Measurements from ENCODE around the gene C1QTNF5.

Gene C1QTNF5

DNA sequence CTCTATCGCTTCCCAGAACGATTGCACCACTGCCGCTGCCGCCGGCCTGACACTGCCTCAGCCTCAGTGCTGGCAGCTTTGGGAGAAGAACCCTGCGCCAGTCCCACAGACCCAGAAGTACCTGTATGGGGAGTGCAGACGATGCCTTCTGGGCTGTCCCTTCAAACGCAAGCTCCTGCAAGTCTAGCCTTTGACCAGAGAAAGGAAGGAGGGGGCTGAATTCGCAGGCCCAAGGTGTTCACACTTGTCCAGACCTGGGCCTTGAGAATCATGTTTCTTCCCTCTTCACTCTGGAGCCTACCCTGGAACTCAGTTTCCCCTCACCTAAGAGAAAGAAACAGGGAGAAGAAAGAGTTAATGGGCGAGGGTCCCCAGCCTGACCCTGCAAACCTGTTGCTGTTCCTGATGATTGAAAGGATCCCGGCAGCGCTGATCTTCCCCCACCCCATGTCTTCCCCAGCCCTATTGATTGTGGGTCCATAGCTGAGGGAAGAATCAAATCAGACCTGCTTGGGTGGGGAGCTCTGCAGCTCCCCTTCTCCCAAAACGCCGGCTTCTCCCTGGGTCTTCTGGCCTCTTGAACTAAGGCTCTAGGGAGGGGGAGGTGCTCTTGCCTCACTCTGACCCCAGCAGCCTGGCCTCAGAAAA lies 23.0 kb downstream of the C1QTNF5 start:
- Histone ChIP-seq H3K36me3 (ENCODE audit: control insufficient read depth in 2 of 2, insufficient read depth in 2 of 2, low read length in 2 of 2) (no peaks in the 10 kb centered on the region), H3K9me3 (ENCODE audit: control insufficient read depth in 2 of 2, low read length in 2 of 2) (no peaks in the 10 kb centered on the region), H3K27ac (ENCODE audit: low read depth in 2 of 2, low read length in 2 of 2) (peak overlapping the region; percentile 70 to 83), H3K4me1 (ENCODE audit: control insufficient read depth in 2 of 2, insufficient read depth in 2 of 2, low read length in 2 of 2) (peaks cover 19 to 44% of the 10 kb centered on the region in 2 donors), H3K9ac (ENCODE audit: low read depth in 1 of 2, low read length in 2 of 2) (no peak overlapping the region), H3K4me3 (ENCODE audit: low read length in 2 of 2) (peak overlapping the region in 1 of 2 donors; percentile 13), H3K27me3 (ENCODE audit: control insufficient read depth in 2 of 2, insufficient read depth in 2 of 2, low read length in 2 of 2) (peaks cover 18 to 46% of the 10 kb centered on the region in 2 donors)

DNA sequence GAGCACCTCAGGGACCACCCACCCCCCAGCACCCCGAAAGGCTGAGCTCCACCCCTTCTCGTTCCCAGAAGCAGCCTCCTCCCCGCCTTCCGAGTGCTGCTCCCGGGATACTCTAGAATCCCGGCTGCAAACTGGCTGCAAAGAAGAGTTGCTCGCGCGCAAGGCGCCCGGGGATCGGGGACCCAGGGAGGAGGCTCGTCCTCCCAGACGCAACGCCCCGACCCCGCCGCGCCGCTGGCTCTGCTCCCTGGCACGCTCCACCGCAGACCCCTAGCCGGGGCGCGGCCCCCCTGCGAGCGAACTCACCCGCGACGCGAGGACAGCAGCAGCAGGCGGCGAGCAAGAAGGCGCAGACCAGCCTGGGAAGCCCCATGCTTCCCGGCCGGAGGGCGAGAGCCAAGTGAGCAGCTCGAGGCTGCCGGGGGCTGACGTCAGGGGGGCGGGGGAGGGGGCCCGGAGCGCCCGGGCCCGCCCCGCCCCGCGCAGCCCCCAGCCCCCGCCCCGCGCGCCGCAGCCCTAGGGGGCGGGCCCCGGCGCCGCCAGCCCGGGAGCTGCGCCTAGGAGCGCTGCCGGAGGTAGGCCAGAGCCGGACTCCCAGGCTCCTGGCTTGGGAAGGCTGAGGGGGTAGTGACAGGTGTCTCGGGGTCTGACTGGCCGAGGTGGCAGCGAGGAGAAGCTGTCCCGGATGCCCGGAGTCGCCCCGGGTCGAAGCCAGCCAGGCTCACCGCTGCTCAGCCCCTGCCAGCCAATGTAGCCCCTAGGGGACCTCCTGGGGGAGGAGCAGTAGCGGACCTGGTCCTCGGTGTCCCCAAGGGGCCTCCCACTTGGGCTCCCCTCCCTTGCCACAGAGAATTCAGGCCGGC lies 23.7 kb downstream of the C1QTNF5 start, which contains the start of gene MCAM:
TSS of gene MCAM (minus strand) at position 402 of the 863 bp plus-strand sequence. CDS start at position 373, 29 bp downstream.
- Histone ChIP-seq H3K36me3 (ENCODE audit: control insufficient read depth in 2 of 2, insufficient read depth in 2 of 2, low read length in 2 of 2) (no peaks in the 10 kb centered on the region), H3K27me3 (ENCODE audit: control insufficient read depth in 2 of 2, insufficient read depth in 2 of 2, low read length in 2 of 2) (peaks cover 18 to 46% of the 10 kb centered on the region in 2 donors), H3K4me3 (ENCODE audit: low read length in 2 of 2) (peak within 1 kb of the TSS; percentile 66 to 69), H3K9ac (ENCODE audit: low read depth in 1 of 2, low read length in 2 of 2) (peak within 1 kb of the TSS; percentile 59 to 65), H3K9me3 (ENCODE audit: control insufficient read depth in 2 of 2, low read length in 2 of 2) (no peaks in the 10 kb centered on the region), H3K4me1 (ENCODE audit: control insufficient read depth in 2 of 2, insufficient read depth in 2 of 2, low read length in 2 of 2) (peaks cover 19 to 44% of the 10 kb centered on the region in 2 donors), H3K27ac (ENCODE audit: low read depth in 2 of 2, low read length in 2 of 2) (peak within 1 kb of the TSS; percentile 70 to 83)

GRCh38 chr11:119316016-119316728 lies 24.5 kb downstream of the C1QTNF5 start:
- no peaks in the 10 kb centered on the region for H3K9me3 ChIP-seq (ENCODE audit: control insufficient read depth in 2 of 2, low read length in 2 of 2)
- H3K27ac ChIP-seq (ENCODE audit: low read depth in 2 of 2, low read length in 2 of 2) = peak overlapping the region; percentile 63 to 68
- peak overlapping the region; percentile 59 to 65 for H3K9ac ChIP-seq (ENCODE audit: low read depth in 1 of 2, low read length in 2 of 2)
- H3K4me1 ChIP-seq (ENCODE audit: control insufficient read depth in 2 of 2, insufficient read depth in 2 of 2, low read length in 2 of 2) = peaks cover 13 to 39% of the 10 kb centered on the region in 2 donors
- H3K4me3 ChIP-seq (ENCODE audit: low read length in 2 of 2) = peak overlapping the region; percentile 66 to 69
- no peaks in the 10 kb centered on the region for H3K36me3 ChIP-seq (ENCODE audit: control insufficient read depth in 2 of 2, insufficient read depth in 2 of 2, low read length in 2 of 2)
- H3K27me3 ChIP-seq (ENCODE audit: control insufficient read depth in 2 of 2, insufficient read depth in 2 of 2, low read length in 2 of 2) = peaks cover 18 to 42% of the 10 kb centered on the region in 2 donors

DNA sequence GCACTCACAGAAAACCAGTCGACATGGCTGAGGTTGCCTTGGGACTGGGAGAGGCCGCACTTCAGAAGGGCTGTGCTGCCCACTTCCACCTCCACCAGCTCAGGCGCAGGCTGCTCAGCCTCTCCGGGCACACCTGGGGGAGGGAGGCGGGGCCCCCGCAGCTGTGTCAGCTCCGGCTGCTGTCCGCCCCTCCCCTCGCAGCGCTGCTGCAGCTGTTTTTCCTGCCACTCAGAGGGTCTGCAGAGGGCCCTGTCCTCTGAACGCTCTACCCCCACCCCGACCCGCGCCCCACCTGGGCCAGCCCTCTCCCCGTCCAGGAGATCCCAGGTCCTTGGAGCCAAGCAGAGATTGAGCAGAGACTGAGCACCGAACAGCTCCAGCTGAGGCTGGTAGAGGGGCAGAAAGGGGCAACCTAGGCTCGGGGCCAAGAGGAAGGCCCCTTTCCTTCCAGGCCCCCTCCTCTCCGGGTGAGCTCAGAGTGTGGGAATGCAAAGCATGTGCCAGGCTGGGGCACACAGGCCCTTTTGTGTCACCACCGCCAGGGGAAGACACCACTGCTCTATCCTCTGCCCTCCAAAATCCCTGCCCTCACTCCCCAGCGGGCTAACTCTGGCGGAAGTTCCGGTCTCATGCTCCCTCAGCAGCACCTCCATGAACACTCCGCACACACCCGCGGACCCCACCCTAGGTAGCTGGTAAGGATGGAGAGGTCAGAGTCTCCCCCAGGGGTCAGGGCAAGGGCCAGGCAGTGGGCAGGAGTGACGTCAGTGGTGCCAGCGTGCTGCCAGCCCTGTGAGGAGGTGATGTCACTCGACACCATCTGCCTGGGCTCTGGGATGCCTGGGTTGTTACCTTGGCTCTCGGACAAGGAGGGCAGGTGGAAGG lies 25.3 kb downstream of the C1QTNF5 start:
- Histone ChIP-seq H3K27ac (ENCODE audit: low read depth in 2 of 2, low read length in 2 of 2) (peak overlapping the region; percentile 63 to 68), H3K9ac (ENCODE audit: low read depth in 1 of 2, low read length in 2 of 2) (peak overlapping the region; percentile 59 to 65), H3K4me3 (ENCODE audit: low read length in 2 of 2) (peak overlapping the region; percentile 66 to 69), H3K27me3 (ENCODE audit: control insufficient read depth in 2 of 2, insufficient read depth in 2 of 2, low read length in 2 of 2) (peaks cover 18 to 38% of the 10 kb centered on the region in 2 donors), H3K36me3 (ENCODE audit: control insufficient read depth in 2 of 2, insufficient read depth in 2 of 2, low read length in 2 of 2) (no peaks in the 10 kb centered on the region), H3K9me3 (ENCODE audit: control insufficient read depth in 2 of 2, low read length in 2 of 2) (no peaks in the 10 kb centered on the region), H3K4me1 (ENCODE audit: control insufficient read depth in 2 of 2, insufficient read depth in 2 of 2, low read length in 2 of 2) (peaks cover 10 to 32% of the 10 kb centered on the region in 2 donors)

- peaks cover 10 to 32% of the 10 kb centered on the region in 2 donors for H3K4me1 ChIP-seq (ENCODE audit: control insufficient read depth in 2 of 2, insufficient read depth in 2 of 2, low read length in 2 of 2)
- H3K27ac ChIP-seq (ENCODE audit: low read depth in 2 of 2, low read length in 2 of 2) = peak overlapping the region in 1 of 2 donors; percentile 68
- no peak overlapping the region for H3K4me3 ChIP-seq (ENCODE audit: low read length in 2 of 2)
- peak overlapping the region in 1 of 2 donors; percentile 27 for H3K9ac ChIP-seq (ENCODE audit: low read depth in 1 of 2, low read length in 2 of 2)
- H3K27me3 ChIP-seq (ENCODE audit: control insufficient read depth in 2 of 2, insufficient read depth in 2 of 2, low read length in 2 of 2) = peaks cover 18 to 37% of the 10 kb centered on the region in 2 donors
- H3K36me3 ChIP-seq (ENCODE audit: control insufficient read depth in 2 of 2, insufficient read depth in 2 of 2, low read length in 2 of 2) = no peaks in the 10 kb centered on the region
- H3K9me3 ChIP-seq (ENCODE audit: control insufficient read depth in 2 of 2, low read length in 2 of 2) = no peaks in the 10 kb centered on the region
Measured at GRCh38 chr11:119314726-119315125, 26.0 kb downstream of the C1QTNF5 start.

DNA sequence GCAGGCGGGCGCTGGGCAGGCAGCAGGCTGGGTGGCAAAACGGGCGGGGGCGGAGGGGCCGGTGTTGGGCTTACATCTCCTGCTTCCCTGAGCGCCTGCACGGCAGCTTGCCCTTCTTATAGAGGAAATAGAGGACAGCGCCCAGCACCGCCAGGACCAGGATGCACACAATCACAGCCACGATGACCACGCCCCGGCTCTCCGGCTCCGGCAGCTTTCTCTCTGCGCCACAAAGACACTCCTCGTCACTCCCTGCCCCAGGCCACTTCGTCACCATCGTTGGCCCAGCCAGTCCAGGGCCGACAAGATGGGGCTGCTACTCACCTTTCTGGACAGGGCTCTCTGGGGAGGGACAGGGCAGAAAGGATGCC lies 30.0 kb downstream of the C1QTNF5 start:
- Histone ChIP-seq H3K9ac (ENCODE audit: low read depth in 1 of 2, low read length in 2 of 2) (no peak overlapping the region), H3K4me3 (ENCODE audit: low read length in 2 of 2) (no peak overlapping the region), H3K27ac (ENCODE audit: low read depth in 2 of 2, low read length in 2 of 2) (no peak overlapping the region), H3K27me3 (ENCODE audit: control insufficient read depth in 2 of 2, insufficient read depth in 2 of 2, low read length in 2 of 2) (peaks cover 4 to 11% of the 10 kb centered on the region in 2 donors), H3K9me3 (ENCODE audit: control insufficient read depth in 2 of 2, low read length in 2 of 2) (no peaks in the 10 kb centered on the region), H3K4me1 (ENCODE audit: control insufficient read depth in 2 of 2, insufficient read depth in 2 of 2, low read length in 2 of 2) (peaks cover 4 to 8% of the 10 kb centered on the region in 2 donors), H3K36me3 (ENCODE audit: control insufficient read depth in 2 of 2, insufficient read depth in 2 of 2, low read length in 2 of 2) (peaks cover 0 to 6% of the 10 kb centered on the region in 2 donors)

GRCh38 chr11:119309953-119310681 lies 30.6 kb downstream of the C1QTNF5 start:
- H3K9me3 ChIP-seq (ENCODE audit: control insufficient read depth in 2 of 2, low read length in 2 of 2) = no peaks in the 10 kb centered on the region
- H3K9ac ChIP-seq (ENCODE audit: low read depth in 1 of 2, low read length in 2 of 2) = no peak overlapping the region
- H3K27me3 ChIP-seq (ENCODE audit: control insufficient read depth in 2 of 2, insufficient read depth in 2 of 2, low read length in 2 of 2) = peaks cover 3 to 6% of the 10 kb centered on the region in 2 donors
- peaks cover 0 to 6% of the 10 kb centered on the region in 2 donors for H3K36me3 ChIP-seq (ENCODE audit: control insufficient read depth in 2 of 2, insufficient read depth in 2 of 2, low read length in 2 of 2)
- no peak overlapping the region for H3K4me3 ChIP-seq (ENCODE audit: low read length in 2 of 2)
- peaks cover 0 to 3% of the 10 kb centered on the region in 2 donors for H3K4me1 ChIP-seq (ENCODE audit: control insufficient read depth in 2 of 2, insufficient read depth in 2 of 2, low read length in 2 of 2)
- no peak overlapping the region for H3K27ac ChIP-seq (ENCODE audit: low read depth in 2 of 2, low read length in 2 of 2)

GRCh38 chr11:119309411-119309810 lies 31.3 kb downstream of the C1QTNF5 start:
- H3K9me3 ChIP-seq (ENCODE audit: control insufficient read depth in 2 of 2, low read length in 2 of 2) = no peaks in the 10 kb centered on the region
- H3K4me1 ChIP-seq (ENCODE audit: control insufficient read depth in 2 of 2, insufficient read depth in 2 of 2, low read length in 2 of 2) = no peaks in the 10 kb centered on the region
- no peak overlapping the region for H3K4me3 ChIP-seq (ENCODE audit: low read length in 2 of 2)
- no peak overlapping the region for H3K27ac ChIP-seq (ENCODE audit: low read depth in 2 of 2, low read length in 2 of 2)
- no peaks in the 10 kb centered on the region for H3K27me3 ChIP-seq (ENCODE audit: control insufficient read depth in 2 of 2, insufficient read depth in 2 of 2, low read length in 2 of 2)
- peaks cover 0 to 6% of the 10 kb centered on the region in 2 donors for H3K36me3 ChIP-seq (ENCODE audit: control insufficient read depth in 2 of 2, insufficient read depth in 2 of 2, low read length in 2 of 2)
- no peak overlapping the region for H3K9ac ChIP-seq (ENCODE audit: low read depth in 1 of 2, low read length in 2 of 2)

DNA sequence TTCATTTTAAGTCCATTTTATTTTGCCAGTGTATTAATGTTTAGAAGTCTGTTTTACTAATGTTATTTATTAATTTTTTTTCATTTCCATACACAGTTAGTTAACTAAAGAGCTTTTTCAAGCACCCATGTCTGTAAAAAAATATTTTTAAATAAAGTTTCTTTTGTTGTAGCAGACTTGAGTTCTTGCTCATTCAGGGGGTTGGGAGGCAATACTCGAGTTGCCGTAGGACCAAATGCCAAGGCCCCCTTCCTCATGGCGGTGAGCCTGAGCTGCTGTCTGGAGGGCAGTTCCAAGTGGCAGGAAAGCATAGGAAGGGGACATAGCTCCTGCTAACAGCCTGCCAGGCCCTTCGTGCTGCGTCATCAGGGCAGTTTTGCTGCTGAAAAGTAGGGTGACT lies 32.7 kb downstream of the C1QTNF5 start:
- peaks cover 9 to 20% of the 10 kb centered on the region in 2 donors for H3K36me3 ChIP-seq (ENCODE audit: control insufficient read depth in 2 of 2, insufficient read depth in 2 of 2, low read length in 2 of 2)
- H3K27ac ChIP-seq (ENCODE audit: low read depth in 2 of 2, low read length in 2 of 2) = no peak overlapping the region

More for the DNA sequence above, 32.7 kb downstream of the C1QTNF5 start:
- Histone ChIP-seq H3K9ac (ENCODE audit: low read depth in 1 of 2, low read length in 2 of 2) (no peak overlapping the region), H3K27me3 (ENCODE audit: control insufficient read depth in 2 of 2, insufficient read depth in 2 of 2, low read length in 2 of 2) (no peaks in the 10 kb centered on the region), H3K4me3 (ENCODE audit: low read length in 2 of 2) (no peak overlapping the region), H3K4me1 (ENCODE audit: control insufficient read depth in 2 of 2, insufficient read depth in 2 of 2, low read length in 2 of 2) (no peaks in the 10 kb centered on the region), H3K9me3 (ENCODE audit: control insufficient read depth in 2 of 2, low read length in 2 of 2) (no peaks in the 10 kb centered on the region)

Data from mucosa of rectum (tissue), 2 donors.